NOMO-1 treated with DMSO at 0.1 percent for 48 hours (cell line): ENCODE data around the gene VPS50.
A peak's percentile ranks its signal among the peaks of the same experiment; 100 is the strongest.

ENCODE experiments used
- DNase-seq: peaks from one replicate; lab custom pipeline; 2025; ENCODE audit not compliant: unreplicated experiment; lab: John Stamatoyannopoulos, UW

VPS50 gene, protein sequence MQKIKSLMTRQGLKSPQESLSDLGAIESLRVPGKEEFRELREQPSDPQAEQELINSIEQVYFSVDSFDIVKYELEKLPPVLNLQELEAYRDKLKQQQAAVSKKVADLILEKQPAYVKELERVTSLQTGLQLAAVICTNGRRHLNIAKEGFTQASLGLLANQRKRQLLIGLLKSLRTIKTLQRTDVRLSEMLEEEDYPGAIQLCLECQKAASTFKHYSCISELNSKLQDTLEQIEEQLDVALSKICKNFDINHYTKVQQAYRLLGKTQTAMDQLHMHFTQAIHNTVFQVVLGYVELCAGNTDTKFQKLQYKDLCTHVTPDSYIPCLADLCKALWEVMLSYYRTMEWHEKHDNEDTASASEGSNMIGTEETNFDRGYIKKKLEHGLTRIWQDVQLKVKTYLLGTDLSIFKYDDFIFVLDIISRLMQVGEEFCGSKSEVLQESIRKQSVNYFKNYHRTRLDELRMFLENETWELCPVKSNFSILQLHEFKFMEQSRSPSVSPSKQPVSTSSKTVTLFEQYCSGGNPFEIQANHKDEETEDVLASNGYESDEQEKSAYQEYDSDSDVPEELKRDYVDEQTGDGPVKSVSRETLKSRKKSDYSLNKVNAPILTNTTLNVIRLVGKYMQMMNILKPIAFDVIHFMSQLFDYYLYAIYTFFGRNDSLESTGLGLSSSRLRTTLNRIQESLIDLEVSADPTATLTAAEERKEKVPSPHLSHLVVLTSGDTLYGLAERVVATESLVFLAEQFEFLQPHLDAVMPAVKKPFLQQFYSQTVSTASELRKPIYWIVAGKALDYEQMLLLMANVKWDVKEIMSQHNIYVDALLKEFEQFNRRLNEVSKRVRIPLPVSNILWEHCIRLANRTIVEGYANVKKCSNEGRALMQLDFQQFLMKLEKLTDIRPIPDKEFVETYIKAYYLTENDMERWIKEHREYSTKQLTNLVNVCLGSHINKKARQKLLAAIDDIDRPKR

DNA sequence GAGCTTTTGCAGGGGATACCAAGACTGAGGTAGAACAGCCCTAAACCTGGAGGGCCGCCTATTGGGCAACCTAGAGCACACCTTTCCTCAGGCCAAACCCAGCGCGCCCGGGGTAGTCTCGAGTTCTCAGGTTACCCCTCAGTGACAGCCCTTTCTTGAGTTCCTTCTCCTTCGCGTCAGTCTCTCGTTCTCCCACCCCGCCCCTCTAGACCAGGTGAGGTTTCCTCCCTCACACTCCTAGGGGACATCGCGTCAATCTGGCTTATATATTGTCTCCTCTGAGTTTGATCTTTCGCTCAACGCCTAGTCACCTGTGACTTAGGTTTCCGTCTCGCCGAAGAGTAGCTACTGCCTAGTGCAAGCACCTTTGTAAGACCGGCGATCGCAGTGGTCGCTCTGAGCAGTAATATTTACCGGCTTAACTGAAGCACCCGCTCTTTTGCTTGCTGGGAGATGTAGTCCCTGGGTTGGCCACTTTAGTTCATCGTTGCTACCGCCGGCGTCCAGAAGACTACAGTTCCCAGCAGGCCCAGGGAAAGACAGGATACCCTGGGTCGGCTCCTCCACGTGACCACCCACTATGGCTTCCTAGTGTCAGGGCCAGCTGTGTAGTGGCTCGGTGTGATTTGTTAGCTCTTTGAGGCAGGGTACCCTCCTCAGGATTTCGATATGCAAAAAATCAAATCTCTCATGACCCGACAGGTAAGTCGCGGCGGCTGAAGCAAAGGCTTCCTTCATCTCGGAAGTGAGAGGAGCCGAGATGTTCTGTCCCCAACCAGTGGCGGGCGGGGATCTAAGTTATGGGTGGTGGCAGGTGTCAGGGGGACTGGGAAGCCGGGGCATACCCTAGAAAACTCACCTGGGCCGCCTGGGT lies at the start of gene VPS50:
Gene VPS50, plus strand, starts transcription at position 568 of the 874 bp plus-strand sequence. Its CDS starts 102 bp downstream, at position 670.
- DNase-seq: peak; percentile 100

- peak; percentile 39 for DNase-seq
These were observed 46.7 kb upstream of the VPS50 start for GRCh38 chr7:93185303-93186027.

DNA sequence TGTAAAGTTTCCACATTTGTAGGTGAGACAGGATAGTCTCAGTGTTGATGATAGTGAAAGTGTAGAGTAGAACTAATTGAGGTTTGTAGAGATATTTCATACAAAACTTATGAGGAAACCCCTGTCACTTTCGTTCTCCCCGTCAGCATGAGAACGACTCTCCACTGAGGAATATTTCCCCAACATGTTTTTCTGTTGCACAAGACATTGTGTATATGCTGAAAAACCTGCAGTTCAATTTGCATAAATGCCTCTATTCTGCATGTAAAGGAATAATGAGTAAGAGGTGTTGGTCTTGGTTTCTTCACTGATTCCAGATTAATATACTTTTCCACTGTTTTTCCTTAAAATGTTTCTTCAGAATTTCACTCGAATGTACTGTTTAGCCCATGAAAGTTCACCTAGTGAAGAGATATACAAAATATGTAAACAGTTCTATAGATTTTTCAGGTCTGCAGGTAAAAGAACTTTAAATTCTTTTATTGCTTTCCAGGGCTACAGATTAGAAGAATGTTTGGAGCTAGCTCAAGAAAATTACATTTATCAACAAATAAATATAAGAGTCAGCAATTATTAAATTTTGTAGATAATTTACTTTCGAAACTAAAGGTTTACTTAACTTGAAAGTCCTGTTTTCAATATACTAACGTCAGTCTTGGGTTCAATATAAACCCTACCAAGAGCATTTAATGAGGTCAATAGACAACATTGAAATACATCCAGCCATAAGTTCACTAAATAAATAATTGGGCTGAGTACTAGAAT lies 43.1 kb upstream of the VPS50 start:
- peak; percentile 86 for DNase-seq

DNA sequence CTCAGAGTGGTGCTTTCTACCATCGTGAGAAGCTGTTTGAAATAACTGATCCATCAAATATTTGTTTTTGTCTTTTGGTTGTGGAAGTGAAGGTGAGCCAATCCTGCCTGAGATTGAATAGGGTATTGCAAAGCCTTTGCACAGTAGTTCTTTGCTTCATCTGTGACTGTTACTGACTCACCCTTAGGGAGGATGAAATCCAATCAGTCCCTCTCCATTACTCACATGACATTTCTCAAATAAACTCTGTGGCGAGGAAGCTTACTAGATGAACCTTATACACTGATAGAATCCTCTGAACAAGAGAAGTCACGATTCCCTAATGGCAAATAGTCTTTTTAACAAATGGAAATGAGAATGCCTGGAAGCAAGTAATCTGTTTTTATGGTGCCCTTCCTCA lies 37.8 kb upstream of the VPS50 start:
- peak; percentile 82 for DNase-seq

- peak; percentile 100 for DNase-seq
These were observed 35.8 kb upstream of the VPS50 start for GRCh38 chr7:93196336-93196735.

DNA sequence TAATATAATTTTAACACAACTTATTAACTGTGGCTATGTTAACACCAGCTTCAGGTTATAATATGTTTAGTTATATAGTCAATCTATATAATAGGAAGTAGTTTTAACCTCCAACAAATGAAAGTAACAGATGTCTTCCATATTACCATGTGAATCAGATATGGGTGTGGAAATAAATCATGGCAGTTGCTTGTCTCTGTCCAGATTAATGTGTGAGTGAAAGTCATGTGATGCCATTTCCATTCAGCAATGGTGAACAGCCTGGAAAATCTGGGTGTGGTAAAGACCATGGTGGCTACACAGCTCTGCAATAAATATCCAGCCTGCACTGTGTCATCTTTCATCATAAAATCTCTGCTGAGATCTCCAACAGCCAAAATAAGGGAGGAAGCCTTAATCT lies 33.7 kb upstream of the VPS50 start:
- DNase-seq: peak; percentile 51

DNA sequence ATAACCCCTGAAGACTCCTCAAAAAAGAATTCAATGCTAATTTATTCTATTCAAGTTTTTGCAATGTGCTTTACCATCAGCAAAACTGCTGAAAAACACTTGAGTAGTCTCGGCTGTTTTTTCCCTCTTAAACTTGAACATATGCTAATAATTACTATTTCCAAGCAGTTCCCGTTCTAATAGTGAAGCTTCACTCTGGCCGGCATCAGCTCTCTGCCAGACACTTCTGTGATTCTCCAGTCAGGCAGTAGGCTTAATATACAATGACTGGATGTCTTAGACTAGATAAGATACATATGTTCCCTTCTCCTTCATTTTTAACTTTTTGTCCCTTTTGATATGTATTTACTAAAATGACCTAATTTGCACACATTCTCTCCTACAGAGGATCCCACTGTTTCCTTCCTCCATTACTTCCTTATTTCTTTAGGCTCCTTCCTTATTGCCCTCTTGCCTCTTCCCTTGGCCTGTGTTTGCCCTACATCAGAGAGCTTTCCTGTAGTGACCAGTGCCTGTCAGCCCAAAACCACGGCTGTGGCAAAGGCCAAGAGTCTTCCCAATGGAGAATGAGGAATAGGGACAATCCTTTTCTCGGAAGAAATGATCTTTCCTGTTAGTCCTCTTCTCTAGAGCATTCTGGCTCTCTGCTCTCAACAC lies 29.4 kb upstream of the VPS50 start:
- DNase-seq: peak; percentile 18

DNA sequence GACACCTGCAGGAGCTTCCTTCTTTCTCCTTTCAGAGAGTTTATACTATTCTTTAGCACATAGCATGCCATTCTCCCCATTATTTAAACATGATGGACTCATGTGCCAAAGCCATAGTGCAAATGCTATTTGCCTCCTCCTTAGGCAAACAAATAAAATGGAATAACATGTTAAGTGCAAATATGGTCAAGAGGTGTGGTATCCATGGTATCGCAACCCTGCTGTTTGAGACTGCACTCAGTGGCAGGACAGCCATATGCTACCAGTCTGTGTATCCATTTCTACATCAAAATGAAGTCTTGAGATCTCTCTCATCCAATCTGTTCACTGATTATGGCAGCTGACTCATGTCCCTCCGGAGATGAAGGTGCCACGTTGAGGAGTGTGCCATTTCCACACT lies 28.7 kb upstream of the VPS50 start:
- DNase-seq: no peak

GRCh38 chr7:93205046-93205445 lies 27.1 kb upstream of the VPS50 start:
- DNase-seq: no peak

DNA sequence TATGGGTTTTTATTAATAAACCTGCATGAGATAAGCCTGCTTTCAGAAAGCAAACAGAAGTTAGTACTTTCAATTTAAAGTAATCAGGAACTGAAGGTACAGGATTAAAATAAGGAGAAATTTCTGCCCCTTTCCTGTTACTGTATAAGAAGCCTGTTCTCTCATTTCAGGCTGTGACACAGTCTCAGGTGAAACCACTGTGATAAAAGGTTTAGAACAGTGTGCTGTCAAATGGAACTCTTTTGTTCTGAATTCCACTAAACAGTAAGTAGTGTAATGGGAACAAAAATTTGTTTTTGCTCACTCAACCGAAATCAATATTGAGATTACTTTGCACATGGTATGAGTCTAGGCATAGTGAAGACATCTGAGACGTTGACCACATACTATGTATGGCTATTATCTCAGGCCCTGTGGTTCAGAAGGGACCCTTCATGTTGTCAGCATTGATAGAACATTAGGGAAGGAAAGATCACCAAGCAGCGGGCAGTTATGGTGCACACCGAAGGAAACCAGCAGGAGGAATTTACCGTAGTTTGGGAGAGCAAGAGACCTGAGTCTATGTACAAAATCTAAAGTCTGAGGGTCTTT lies 20.8 kb upstream of the VPS50 start:
- no peak for DNase-seq

DNA sequence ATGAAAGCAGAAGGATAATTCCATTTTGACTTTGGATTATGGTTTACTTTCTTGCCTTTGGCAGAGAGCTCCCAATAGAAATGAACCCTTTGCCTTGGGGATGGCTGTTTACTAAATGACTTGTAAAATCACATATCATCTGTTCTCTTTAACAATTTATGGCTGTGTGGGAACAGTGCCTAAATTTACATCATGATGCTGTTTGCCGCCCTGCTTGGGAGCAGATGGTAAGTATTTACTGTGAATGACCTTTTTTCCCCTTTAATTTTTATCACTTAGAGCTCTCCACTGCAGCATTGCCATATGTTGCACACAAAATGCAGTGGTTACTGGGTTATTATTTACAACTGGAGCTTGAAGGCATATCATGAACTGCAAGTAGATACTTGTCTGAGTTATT lies 19.3 kb upstream of the VPS50 start:
- DNase-seq: no peak

DNA sequence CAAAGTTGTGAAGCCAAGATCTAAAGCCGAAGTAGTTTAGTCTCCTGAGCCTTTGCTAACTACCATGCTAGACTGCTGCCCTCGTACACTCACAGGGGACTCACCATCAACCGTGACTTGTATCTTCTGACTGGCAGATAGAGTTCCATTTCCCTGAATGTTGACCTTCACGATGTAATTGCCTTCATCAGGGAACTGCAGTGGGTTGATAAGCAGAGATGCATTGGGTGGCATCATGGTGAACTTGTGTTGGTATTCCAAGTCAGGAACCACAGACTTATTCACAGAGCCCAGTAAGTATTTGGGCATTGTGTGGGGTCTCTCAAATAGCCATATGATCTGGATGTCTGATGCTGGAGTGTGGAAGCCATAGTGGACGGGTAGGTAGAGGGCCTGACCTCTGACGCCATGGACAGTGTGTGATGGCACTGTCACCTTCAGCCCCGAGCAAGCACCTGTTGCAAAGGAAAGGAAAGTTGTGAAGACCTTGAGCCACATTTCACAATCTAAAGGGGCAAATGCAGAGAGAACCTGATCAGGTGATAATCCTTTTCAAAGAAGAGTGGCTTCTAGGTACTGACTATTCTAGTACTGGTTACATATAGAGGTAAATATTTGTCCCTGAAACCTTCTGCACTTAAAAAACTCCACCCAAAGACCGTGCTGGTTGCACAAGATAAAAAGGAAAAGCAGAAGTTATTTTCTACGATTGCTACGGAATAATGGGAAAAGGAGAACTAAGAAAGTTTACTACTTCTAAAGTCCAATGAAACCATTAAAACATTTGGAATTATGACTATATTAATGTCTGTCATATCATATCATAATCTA lies 13.0 kb upstream of the VPS50 start:
- peak; percentile 51 for DNase-seq

GRCh38 chr7:93219868-93220267 lies 12.3 kb upstream of the VPS50 start:
- no peak for DNase-seq

DNA sequence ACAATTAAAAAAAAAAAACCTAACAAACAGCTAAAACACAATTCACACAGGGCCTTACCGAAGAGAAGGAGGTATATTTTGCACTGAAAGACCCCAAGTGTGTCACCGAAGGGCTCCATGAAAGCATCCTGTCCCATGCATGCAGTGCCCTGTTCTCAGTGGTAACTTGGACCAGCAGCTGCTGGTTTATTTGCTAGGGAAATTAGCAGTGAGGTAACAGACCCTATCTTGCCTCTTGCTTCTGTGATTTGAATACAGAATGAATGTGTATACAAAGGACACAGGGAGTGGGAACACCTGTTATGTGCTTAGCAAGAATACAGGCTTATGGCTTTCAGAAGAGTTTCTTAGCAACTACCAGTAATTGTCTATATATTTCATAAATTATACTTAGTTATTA lies 5.9 kb upstream of the VPS50 start, which contains the start of gene HEPACAM2:
Gene HEPACAM2, minus strand, starts transcription at position 160 of the 400 bp plus-strand sequence.
- DNase-seq: no peak

- peak; percentile 95 for DNase-seq
These were observed 3.9 kb upstream of the VPS50 start for GRCh38 chr7:93228302-93228701.

GRCh38 chr7:93231259-93231658 lies 907 bp upstream of the VPS50 start:
- peak; percentile 82 for DNase-seq

DNA sequence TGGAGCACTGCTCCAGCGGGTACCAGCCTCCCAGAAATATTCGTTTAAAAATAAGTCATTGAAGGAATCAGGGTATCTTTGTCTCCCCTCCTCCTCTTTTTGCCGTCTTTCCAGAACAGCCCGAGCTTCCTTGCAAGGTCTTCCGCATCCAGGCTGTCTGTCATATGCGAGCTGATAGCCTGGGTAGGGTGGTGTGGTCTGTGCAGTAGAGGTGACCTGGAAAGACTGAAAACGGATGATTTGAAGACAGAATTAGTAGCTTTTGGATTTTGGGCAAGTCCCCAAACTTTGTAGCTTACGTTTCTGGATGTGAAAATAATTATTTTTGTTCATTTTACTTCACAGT lies 480 bp downstream of the VPS50 start:
- DNase-seq: peak; percentile 40

DNA sequence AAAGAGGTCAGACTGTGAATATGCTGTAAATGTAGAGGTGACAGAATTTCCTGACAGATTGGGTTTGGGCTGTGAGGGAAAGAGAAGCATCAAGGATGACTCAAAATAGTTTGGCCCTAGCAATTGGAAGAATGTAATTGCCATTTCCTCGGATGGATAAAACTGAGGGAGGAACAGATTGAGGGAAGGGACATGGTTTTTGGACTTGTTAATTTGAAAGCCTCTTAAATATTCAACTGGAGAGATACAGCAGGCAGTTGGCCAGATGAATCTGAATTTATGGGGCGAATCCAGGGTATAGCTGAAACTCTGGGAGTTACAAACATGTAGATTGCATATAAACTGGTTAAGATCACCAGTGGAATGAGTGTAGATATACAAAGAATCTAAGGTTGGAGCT lies 3.4 kb downstream of the VPS50 start:
- DNase-seq: no peak
